Mononuclear cell (primary cell): ENCODE data around the gene BTBD9. TPM values are rescaled to one million over a fixed set of nuclear protein-coding genes. Genes with fewer than 3 reads are reported as not detected.

ENCODE experiments used
- H3K27me3 ChIP-seq: 2 replicates; pipeline ENCODE4 v1.6.0; 2011; ENCODE audit warnings: low read length, control low read depth; ENCODE audit not compliant: insufficient read depth
- H3K4me1 ChIP-seq: 2 replicates; pipeline ENCODE4 v1.5.1; 2011; ENCODE audit warnings: mild to moderate bottlenecking, low read length, control low read depth; ENCODE audit not compliant: insufficient read depth
- H3K4me3 ChIP-seq: 2 replicates; pipeline ENCODE4 v1.5.1; 2011; ENCODE audit warnings: mild to moderate bottlenecking, low read length, moderate library complexity
- H3K9me3 ChIP-seq: 2 replicates; pipeline ENCODE4 v1.5.1; 2011; ENCODE audit warnings: low read depth, mild to moderate bottlenecking, control low read depth, low read length
- total RNA-seq: library from RNA; depleted of rRNA; stranded (reverse); fragments of >200 nt; gene quantifications from one replicate; pipeline ENCODE4 v1.2.3, GENCODE V29; 2012

BTBD9 gene
- total RNA-seq, 1 donor = 93.7 TPM

GRCh38 chr6:38261626-38262025, 378.1 kb downstream of the BTBD9 start:
- Histone ChIP-seq H3K27me3 (no peaks in the 10 kb centered on the region), H3K4me1 (peaks cover 4% of the 10 kb centered on the region), H3K4me3 (no peak overlapping the region), H3K9me3 (no peaks in the 10 kb centered on the region)

GRCh38 chr6:38259736-38260135, 380.0 kb downstream of the BTBD9 start:
- H3K4me3 ChIP-seq = no peak overlapping the region
- no peaks in the 10 kb centered on the region for H3K27me3 ChIP-seq
- H3K4me1 ChIP-seq = peaks cover 4% of the 10 kb centered on the region
- H3K9me3 ChIP-seq = no peaks in the 10 kb centered on the region

GRCh38 chr6:38248500-38249234, 391.1 kb downstream of the BTBD9 start:
- Histone ChIP-seq H3K27me3 (no peaks in the 10 kb centered on the region), H3K4me3 (no peak overlapping the region), H3K4me1 (no peaks in the 10 kb centered on the region), H3K9me3 (no peaks in the 10 kb centered on the region)

GRCh38 chr6:38245295-38245694, 394.4 kb downstream of the BTBD9 start:
- no peaks in the 10 kb centered on the region for H3K27me3 ChIP-seq

GRCh38 chr6:38244869-38245268, 394.9 kb downstream of the BTBD9 start:
- no peaks in the 10 kb centered on the region for H3K27me3 ChIP-seq
- H3K4me3 ChIP-seq = no peak overlapping the region
- H3K4me1 ChIP-seq = no peaks in the 10 kb centered on the region
- no peaks in the 10 kb centered on the region for H3K9me3 ChIP-seq

More at GRCh38 chr6:38245295-38245694, 394.4 kb downstream of the BTBD9 start:
- H3K4me3 ChIP-seq = no peak overlapping the region
- H3K9me3 ChIP-seq = no peaks in the 10 kb centered on the region
- no peaks in the 10 kb centered on the region for H3K4me1 ChIP-seq

- no peaks in the 10 kb centered on the region for H3K9me3 ChIP-seq
- no peaks in the 10 kb centered on the region for H3K27me3 ChIP-seq
- no peaks in the 10 kb centered on the region for H3K4me1 ChIP-seq
- H3K4me3 ChIP-seq = no peak overlapping the region
Observed at GRCh38 chr6:38241200-38241871, 398.4 kb downstream of the BTBD9 start.

GRCh38 chr6:38239719-38240451, 399.8 kb downstream of the BTBD9 start:
- no peaks in the 10 kb centered on the region for H3K9me3 ChIP-seq
- no peak overlapping the region for H3K4me3 ChIP-seq
- no peaks in the 10 kb centered on the region for H3K27me3 ChIP-seq
- H3K4me1 ChIP-seq = no peaks in the 10 kb centered on the region

- Histone ChIP-seq H3K4me3 (no peak overlapping the region), H3K9me3 (no peaks in the 10 kb centered on the region), H3K4me1 (no peaks in the 10 kb centered on the region), H3K27me3 (no peaks in the 10 kb centered on the region)
Observed at GRCh38 chr6:38236631-38237030, 403.1 kb downstream of the BTBD9 start.

- H3K27me3 ChIP-seq = no peaks in the 10 kb centered on the region
- no peaks in the 10 kb centered on the region for H3K4me1 ChIP-seq
- no peaks in the 10 kb centered on the region for H3K9me3 ChIP-seq
- H3K4me3 ChIP-seq = no peak overlapping the region
Observed at GRCh38 chr6:38234934-38235682, 404.6 kb downstream of the BTBD9 start.

GRCh38 chr6:38234141-38234540, 405.6 kb downstream of the BTBD9 start:
- H3K4me3 ChIP-seq = no peak overlapping the region
- no peaks in the 10 kb centered on the region for H3K9me3 ChIP-seq
- H3K27me3 ChIP-seq = no peaks in the 10 kb centered on the region
- no peaks in the 10 kb centered on the region for H3K4me1 ChIP-seq

GRCh38 chr6:38233161-38233791, 406.5 kb downstream of the BTBD9 start:
- no peaks in the 10 kb centered on the region for H3K4me1 ChIP-seq
- no peaks in the 10 kb centered on the region for H3K9me3 ChIP-seq
- no peak overlapping the region for H3K4me3 ChIP-seq
- no peaks in the 10 kb centered on the region for H3K27me3 ChIP-seq

GRCh38 chr6:38225766-38226165, 414.0 kb downstream of the BTBD9 start:
- no peaks in the 10 kb centered on the region for H3K9me3 ChIP-seq
- no peaks in the 10 kb centered on the region for H3K27me3 ChIP-seq
- no peak overlapping the region for H3K4me3 ChIP-seq
- no peaks in the 10 kb centered on the region for H3K4me1 ChIP-seq

GRCh38 chr6:38221251-38221650, 418.5 kb downstream of the BTBD9 start:
- no peaks in the 10 kb centered on the region for H3K9me3 ChIP-seq
- H3K4me3 ChIP-seq = no peak overlapping the region
- no peaks in the 10 kb centered on the region for H3K4me1 ChIP-seq
- no peaks in the 10 kb centered on the region for H3K27me3 ChIP-seq

- H3K9me3 ChIP-seq = no peaks in the 10 kb centered on the region
- H3K27me3 ChIP-seq = no peaks in the 10 kb centered on the region
- no peaks in the 10 kb centered on the region for H3K4me1 ChIP-seq
- no peak overlapping the region for H3K4me3 ChIP-seq
Observed at GRCh38 chr6:38220069-38220723, 419.5 kb downstream of the BTBD9 start.
